GM23338 (cell line): ENCODE results near the gene RTN4IP1. TPM values are rescaled to one million over a fixed set of nuclear protein-coding genes. Genes with fewer than 3 reads are reported as not detected.

ENCODE experiments used
- ATAC-seq: fragments of 200-7000 bp; cut with Tn5 transposase; 3 replicates; pipeline ENCODE4 v1.9.1; 2020
- DNase-seq: peaks from one replicate; pipeline ENCODE4 v3.0.0-alpha.2; 2015; ENCODE audit warnings: low spot score
- H2AFZ ChIP-seq: fragments of 200-600 bp; sonication (generic); 2 replicates; pipeline ENCODE4 v1.8.0; 2016; ENCODE audit warnings: antibody characterized with exemption, mild to moderate bottlenecking, moderate library complexity
- H3F3A ChIP-seq: fragments of 200-600 bp; sonication (generic); replicated peaks from 2 replicates; pipeline ENCODE4 v1.8.0; 2017; ENCODE audit warnings: antibody characterized with exemption, mixed run types, low read depth
- H3K27ac ChIP-seq: fragments of 200-600 bp; sonication (generic); 2 replicates; pipeline ENCODE4 v1.6.1; 2016; ENCODE audit warnings: low read depth
- H3K27me3 ChIP-seq: fragments of 200-600 bp; sonication (generic); 2 replicates; pipeline ENCODE4 v1.8.0; 2016; ENCODE audit warnings: mild to moderate bottlenecking, mixed run types, moderate library complexity; ENCODE audit not compliant: insufficient read depth
- H3K36me3 ChIP-seq: fragments of 200-600 bp; sonication (generic); 2 replicates; pipeline ENCODE4 v1.8.0; 2016; ENCODE audit warnings: mild to moderate bottlenecking; ENCODE audit not compliant: insufficient read depth
- H3K4me1 ChIP-seq: fragments of 200-600 bp; sonication (generic); 2 replicates; pipeline ENCODE4 v1.8.0; 2016; ENCODE audit warnings: mild to moderate bottlenecking, moderate library complexity; ENCODE audit not compliant: insufficient read depth
- H3K4me2 ChIP-seq: fragments of 200-600 bp; sonication (generic); 2 replicates; pipeline ENCODE4 v1.7.1; 2017; ENCODE audit warnings: mixed run types
- H3K4me3 ChIP-seq: fragments of 200-600 bp; sonication (generic); 2 replicates; pipeline ENCODE4 v1.6.1; 2016; ENCODE audit warnings: mixed run types
- H3K79me2 ChIP-seq: fragments of 200-600 bp; sonication (generic); replicated peaks from 2 replicates; pipeline ENCODE4 v1.8.0; 2017; ENCODE audit warnings: mild to moderate bottlenecking; ENCODE audit not compliant: insufficient read depth
- H3K9me2 ChIP-seq: fragments of 200-600 bp; sonication (generic); 2 replicates; pipeline ENCODE4 v1.8.0; 2017; ENCODE audit not compliant: insufficient read depth
- H4K20me1 ChIP-seq: fragments of 200-600 bp; sonication (generic); replicated peaks from 2 replicates; pipeline ENCODE4 v1.8.0; 2017; ENCODE audit warnings: mild to moderate bottlenecking; ENCODE audit not compliant: insufficient read depth
- H3K27ac Mint-ChIP-seq: 2 replicates; pipeline ENCODE4 v1.8.0; 2020; ENCODE audit warnings: inconsistent platforms, mild to moderate bottlenecking, moderate library complexity, mixed read lengths
- H3K27me3 Mint-ChIP-seq: 3 replicates; pipeline ENCODE4 v1.8.0; 2022; ENCODE audit warnings: low read depth, mild to moderate bottlenecking, moderate library complexity, mixed read lengths, inconsistent platforms; ENCODE audit not compliant: insufficient read depth, poor library complexity
- H3K36me3 Mint-ChIP-seq: 3 replicates; pipeline ENCODE4 v1.8.0; 2021; ENCODE audit warnings: low read depth, mild to moderate bottlenecking, inconsistent platforms, moderate library complexity, mixed read lengths
- H3K4me1 Mint-ChIP-seq: 3 replicates; pipeline ENCODE4 v1.8.0; 2020; ENCODE audit warnings: mild to moderate bottlenecking, inconsistent platforms, mixed read lengths
- H3K4me3 Mint-ChIP-seq: 3 replicates; pipeline ENCODE4 v1.8.0; 2021; ENCODE audit warnings: moderate library complexity, mild to moderate bottlenecking, inconsistent platforms, mixed read lengths
- H3K9me3 Mint-ChIP-seq: 3 replicates; pipeline ENCODE4 v1.8.0; 2020; ENCODE audit warnings: moderate library complexity, mild to moderate bottlenecking, inconsistent platforms, mixed read lengths
- CREB1 ChIP-seq: fragments of 250-450 bp; sonication (Bioruptor Pico); IDR thresholded peaks from 2 replicates; pipeline ENCODE4 v1.5.0; 2020; ENCODE audit warnings: low read depth, mild to moderate bottlenecking, moderate library complexity
- EZH2phosphoT487 ChIP-seq: fragments of 200-600 bp; sonication (generic); IDR thresholded peaks from one replicate; pipeline ENCODE4 v1.8.1; 2018; ENCODE audit warnings: antibody characterized with exemption; ENCODE audit not compliant: unreplicated experiment
- JUNB ChIP-seq: IDR thresholded peaks from one replicate; pipeline ENCODE4 v1.6.1; 2016; ENCODE audit warnings: antibody characterized with exemption; ENCODE audit not compliant: unreplicated experiment
- POLR2AphosphoS5 ChIP-seq: IDR thresholded peaks from 2 replicates; pipeline ENCODE4 v1.6.1; 2016; ENCODE audit warnings: antibody characterized with exemption, low read depth
- polyA plus RNA-seq: library from polyadenylated mRNA; unstranded; fragments of >200 nt; fragmentation: Nextera tagmentation; extraction: Ambion mirVana; gene quantifications from 2 replicates; pipeline ENCODE4 v1.2.1, GENCODE V29; 2016
- total RNA-seq: library from RNA; depleted of rRNA; stranded (reverse); fragments of >200 nt; shearing (Covaris generic); gene quantifications from 2 replicates; pipeline ENCODE4 v1.2.3, GENCODE V29; 2014
- TF ChIP-seq, protein P1 (sequence below): IDR thresholded peaks from 2 replicates; pipeline ENCODE4 v1.6.1; 2016; ENCODE audit warnings: antibody characterized with exemption
- TF ChIP-seq, protein P2 (sequence below): IDR thresholded peaks from one replicate; pipeline ENCODE4 v1.6.1; 2018; ENCODE audit warnings: antibody characterized with exemption; ENCODE audit not compliant: unreplicated experiment
- TF ChIP-seq, protein P3 (sequence below): fragments of 250-450 bp; sonication (Bioruptor Pico); IDR thresholded peaks from 2 replicates; pipeline ENCODE4 v1.5.0; 2020; ENCODE audit warnings: mild to moderate bottlenecking, moderate library complexity

The RTN4IP1 gene
- total and polyA plus RNA-seq, 2 experiments from 2014 or later, result 14.5 to 17.5 TPM

GRCh38 chr6:106630366-106630765, 1.1 kb upstream of the RTN4IP1 start:
- Histone ChIP-seq H3K27me3 (no peaks in the 10 kb centered on the region), H3F3A (no peaks in the 10 kb centered on the region; the same call in 1 of the 2 replicates), H3K36me3 (no peaks in the 10 kb centered on the region), H3K27ac (0 out of 2 replicates have a peak overlapping the region, but pooled peaks have one; percentile 92), H3K4me3 (peak overlapping the region; percentile 86), H3K9me2 (no peaks in the 10 kb centered on the region), H3K4me1 (peaks cover 22% of the 10 kb centered on the region), H4K20me1 (no peaks in the 10 kb centered on the region), H3K79me2 (peaks cover 69% of the 10 kb centered on the region), H2AFZ (no peak overlapping the region), H3K4me2 (peak overlapping the region; percentile 99)
- peak overlapping the region; percentile 98; the same call in 1 of the 2 replicates for H3K27ac Mint-ChIP-seq
- ATAC-seq, result no peak
- H3K36me3 Mint-ChIP-seq, result peaks cover 14% of the 10 kb centered on the region
- peaks cover 30% of the 10 kb centered on the region for H3K4me1 Mint-ChIP-seq
- TF ChIP-seq, protein P1, sequence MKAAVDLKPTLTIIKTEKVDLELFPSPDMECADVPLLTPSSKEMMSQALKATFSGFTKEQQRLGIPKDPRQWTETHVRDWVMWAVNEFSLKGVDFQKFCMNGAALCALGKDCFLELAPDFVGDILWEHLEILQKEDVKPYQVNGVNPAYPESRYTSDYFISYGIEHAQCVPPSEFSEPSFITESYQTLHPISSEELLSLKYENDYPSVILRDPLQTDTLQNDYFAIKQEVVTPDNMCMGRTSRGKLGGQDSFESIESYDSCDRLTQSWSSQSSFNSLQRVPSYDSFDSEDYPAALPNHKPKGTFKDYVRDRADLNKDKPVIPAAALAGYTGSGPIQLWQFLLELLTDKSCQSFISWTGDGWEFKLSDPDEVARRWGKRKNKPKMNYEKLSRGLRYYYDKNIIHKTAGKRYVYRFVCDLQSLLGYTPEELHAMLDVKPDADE, result no peak
- TF ChIP-seq, protein P2, sequence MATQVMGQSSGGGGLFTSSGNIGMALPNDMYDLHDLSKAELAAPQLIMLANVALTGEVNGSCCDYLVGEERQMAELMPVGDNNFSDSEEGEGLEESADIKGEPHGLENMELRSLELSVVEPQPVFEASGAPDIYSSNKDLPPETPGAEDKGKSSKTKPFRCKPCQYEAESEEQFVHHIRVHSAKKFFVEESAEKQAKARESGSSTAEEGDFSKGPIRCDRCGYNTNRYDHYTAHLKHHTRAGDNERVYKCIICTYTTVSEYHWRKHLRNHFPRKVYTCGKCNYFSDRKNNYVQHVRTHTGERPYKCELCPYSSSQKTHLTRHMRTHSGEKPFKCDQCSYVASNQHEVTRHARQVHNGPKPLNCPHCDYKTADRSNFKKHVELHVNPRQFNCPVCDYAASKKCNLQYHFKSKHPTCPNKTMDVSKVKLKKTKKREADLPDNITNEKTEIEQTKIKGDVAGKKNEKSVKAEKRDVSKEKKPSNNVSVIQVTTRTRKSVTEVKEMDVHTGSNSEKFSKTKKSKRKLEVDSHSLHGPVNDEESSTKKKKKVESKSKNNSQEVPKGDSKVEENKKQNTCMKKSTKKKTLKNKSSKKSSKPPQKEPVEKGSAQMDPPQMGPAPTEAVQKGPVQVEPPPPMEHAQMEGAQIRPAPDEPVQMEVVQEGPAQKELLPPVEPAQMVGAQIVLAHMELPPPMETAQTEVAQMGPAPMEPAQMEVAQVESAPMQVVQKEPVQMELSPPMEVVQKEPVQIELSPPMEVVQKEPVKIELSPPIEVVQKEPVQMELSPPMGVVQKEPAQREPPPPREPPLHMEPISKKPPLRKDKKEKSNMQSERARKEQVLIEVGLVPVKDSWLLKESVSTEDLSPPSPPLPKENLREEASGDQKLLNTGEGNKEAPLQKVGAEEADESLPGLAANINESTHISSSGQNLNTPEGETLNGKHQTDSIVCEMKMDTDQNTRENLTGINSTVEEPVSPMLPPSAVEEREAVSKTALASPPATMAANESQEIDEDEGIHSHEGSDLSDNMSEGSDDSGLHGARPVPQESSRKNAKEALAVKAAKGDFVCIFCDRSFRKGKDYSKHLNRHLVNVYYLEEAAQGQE, result no peak
- no peak for TF ChIP-seq EZH2phosphoT487
- no peak for TF ChIP-seq POLR2AphosphoS5
- no peak for TF ChIP-seq JUNB
- TF ChIP-seq CREB1 (CRISPR knock-in tag), result no peak
- TF ChIP-seq, protein P3, sequence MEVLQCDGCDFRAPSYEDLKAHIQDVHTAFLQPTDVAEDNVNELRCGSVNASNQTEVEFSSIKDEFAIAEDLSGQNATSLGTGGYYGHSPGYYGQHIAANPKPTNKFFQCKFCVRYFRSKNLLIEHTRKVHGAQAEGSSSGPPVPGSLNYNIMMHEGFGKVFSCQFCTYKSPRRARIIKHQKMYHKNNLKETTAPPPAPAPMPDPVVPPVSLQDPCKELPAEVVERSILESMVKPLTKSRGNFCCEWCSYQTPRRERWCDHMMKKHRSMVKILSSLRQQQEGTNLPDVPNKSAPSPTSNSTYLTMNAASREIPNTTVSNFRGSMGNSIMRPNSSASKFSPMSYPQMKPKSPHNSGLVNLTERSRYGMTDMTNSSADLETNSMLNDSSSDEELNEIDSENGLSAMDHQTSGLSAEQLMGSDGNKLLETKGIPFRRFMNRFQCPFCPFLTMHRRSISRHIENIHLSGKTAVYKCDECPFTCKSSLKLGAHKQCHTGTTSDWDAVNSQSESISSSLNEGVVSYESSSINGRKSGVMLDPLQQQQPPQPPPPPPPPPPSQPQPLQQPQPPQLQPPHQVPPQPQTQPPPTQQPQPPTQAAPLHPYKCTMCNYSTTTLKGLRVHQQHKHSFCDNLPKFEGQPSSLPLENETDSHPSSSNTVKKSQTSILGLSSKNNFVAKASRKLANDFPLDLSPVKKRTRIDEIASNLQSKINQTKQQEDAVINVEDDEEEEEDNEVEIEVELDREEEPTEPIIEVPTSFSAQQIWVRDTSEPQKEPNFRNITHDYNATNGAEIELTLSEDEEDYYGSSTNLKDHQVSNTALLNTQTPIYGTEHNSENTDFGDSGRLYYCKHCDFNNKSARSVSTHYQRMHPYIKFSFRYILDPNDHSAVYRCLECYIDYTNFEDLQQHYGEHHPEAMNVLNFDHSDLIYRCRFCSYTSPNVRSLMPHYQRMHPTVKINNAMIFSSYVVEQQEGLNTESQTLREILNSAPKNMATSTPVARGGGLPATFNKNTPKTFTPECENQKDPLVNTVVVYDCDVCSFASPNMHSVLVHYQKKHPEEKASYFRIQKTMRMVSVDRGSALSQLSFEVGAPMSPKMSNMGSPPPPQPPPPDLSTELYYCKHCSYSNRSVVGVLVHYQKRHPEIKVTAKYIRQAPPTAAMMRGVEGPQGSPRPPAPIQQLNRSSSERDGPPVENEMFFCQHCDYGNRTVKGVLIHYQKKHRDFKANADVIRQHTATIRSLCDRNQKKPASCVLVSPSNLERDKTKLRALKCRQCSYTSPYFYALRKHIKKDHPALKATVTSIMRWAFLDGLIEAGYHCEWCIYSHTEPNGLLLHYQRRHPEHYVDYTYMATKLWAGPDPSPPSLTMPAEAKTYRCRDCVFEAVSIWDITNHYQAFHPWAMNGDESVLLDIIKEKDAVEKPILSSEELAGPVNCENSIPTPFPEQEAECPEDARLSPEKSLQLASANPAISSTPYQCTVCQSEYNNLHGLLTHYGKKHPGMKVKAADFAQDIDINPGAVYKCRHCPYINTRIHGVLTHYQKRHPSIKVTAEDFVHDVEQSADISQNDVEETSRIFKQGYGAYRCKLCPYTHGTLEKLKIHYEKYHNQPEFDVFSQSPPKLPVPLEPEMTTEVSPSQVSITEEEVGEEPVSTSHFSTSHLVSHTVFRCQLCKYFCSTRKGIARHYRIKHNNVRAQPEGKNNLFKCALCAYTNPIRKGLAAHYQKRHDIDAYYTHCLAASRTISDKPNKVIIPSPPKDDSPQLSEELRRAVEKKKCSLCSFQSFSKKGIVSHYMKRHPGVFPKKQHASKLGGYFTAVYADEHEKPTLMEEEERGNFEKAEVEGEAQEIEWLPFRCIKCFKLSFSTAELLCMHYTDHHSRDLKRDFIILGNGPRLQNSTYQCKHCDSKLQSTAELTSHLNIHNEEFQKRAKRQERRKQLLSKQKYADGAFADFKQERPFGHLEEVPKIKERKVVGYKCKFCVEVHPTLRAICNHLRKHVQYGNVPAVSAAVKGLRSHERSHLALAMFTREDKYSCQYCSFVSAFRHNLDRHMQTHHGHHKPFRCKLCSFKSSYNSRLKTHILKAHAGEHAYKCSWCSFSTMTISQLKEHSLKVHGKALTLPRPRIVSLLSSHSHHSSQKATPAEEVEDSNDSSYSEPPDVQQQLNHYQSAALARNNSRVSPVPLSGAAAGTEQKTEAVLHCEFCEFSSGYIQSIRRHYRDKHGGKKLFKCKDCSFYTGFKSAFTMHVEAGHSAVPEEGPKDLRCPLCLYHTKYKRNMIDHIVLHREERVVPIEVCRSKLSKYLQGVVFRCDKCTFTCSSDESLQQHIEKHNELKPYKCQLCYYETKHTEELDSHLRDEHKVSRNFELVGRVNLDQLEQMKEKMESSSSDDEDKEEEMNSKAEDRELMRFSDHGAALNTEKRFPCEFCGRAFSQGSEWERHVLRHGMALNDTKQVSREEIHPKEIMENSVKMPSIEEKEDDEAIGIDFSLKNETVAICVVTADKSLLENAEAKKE, result no peak
- H3K27me3 Mint-ChIP-seq, result peaks cover under 1% of the 10 kb centered on the region
- DNase-seq, result no peak
- no peaks in the 10 kb centered on the region for H3K9me3 Mint-ChIP-seq
- H3K4me3 Mint-ChIP-seq, result peak overlapping the region; percentile 94
